ENCODE measurements around the gene NRXN3. TPM values are rescaled to one million over a fixed set of nuclear protein-coding genes. Genes with fewer than 3 reads are reported as not detected.

Gene NRXN3
- total and polyA plus RNA-seq, 4 donors: 0.07 to 1.2 (median 0.23) TPM

DNA sequence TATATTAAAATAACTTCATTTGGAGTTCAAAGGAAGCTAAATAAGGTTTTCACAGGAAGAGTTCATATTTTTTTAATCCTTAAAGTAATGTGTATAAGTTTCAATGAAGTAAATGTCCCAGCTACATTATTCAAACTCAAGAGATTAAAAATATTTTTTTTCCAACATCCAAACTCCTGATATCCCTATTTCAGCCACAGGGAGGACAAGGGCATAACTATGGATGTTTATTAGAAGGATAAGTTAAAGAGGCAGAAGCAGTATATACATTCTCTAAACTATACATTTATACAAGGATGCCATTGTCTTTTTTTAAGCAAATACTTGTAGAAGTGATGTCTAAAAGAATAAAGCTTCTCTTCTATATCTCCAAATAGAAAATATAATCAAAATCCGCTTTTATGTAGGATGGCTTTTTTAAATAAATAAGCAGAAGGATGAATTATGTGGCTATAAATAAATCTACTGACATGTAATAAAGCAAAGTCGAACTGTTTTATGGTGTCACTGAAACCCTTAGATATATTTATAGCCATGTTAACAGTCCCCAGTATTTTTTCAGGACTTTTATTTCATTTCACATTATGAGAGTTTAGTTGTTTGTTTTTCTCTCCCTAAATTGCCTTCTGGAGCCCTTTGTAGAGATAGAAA, 1104.6 kb downstream of the NRXN3 start:
- Histone ChIP-seq H3K4me3 (ENCODE audit: low read depth in 1 of 3, low read length in 3 of 3) (no peak overlapping the region), H3K4me1 (ENCODE audit: control insufficient read depth in 4 of 4, insufficient read depth in 4 of 4, low read length in 3 of 4) (peaks cover 2 to 16% (median 14%) of the 10 kb centered on the region in 4 donors), H3K27ac (ENCODE audit: low read depth in 1 of 2, low read length in 2 of 2) (no peak overlapping the region), H3K9ac (ENCODE audit: low read depth in 1 of 2, low read length in 2 of 2) (no peak overlapping the region), H3K36me3 (ENCODE audit: control insufficient read depth in 4 of 4, insufficient read depth in 3 of 4, low read depth in 1 of 4, low read length in 3 of 4) (no peaks in the 10 kb centered on the region), H3K9me3 (ENCODE audit: control insufficient read depth in 4 of 4, low read length in 3 of 4) (no peaks in the 10 kb centered on the region), H3K27me3 (ENCODE audit: control insufficient read depth in 4 of 4, insufficient read depth in 4 of 4, low read length in 3 of 4) (peaks cover 0 to 3% (median 0%) of the 10 kb centered on the region in 4 donors)
- TF ChIP-seq YY1 (IDR thresholded peaks at IDR 0.05): no peak
- TF ChIP-seq FOXA1 (IDR thresholded peaks at IDR 0.05): no peak
- no peak for TF ChIP-seq JUND (IDR thresholded peaks at IDR 0.05)
- no peak for TF ChIP-seq FOXA2 (IDR thresholded peaks at IDR 0.05)
- TF ChIP-seq HNF4A (conservative IDR thresholded peaks at IDR 0.05): no peak
- TF ChIP-seq, protein P1, sequence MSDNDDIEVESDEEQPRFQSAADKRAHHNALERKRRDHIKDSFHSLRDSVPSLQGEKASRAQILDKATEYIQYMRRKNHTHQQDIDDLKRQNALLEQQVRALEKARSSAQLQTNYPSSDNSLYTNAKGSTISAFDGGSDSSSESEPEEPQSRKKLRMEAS (IDR thresholded peaks at IDR 0.05): no peak
- no peak for TF ChIP-seq HNF4G (IDR thresholded peaks at IDR 0.05)
- no peak for TF ChIP-seq RXRA (IDR thresholded peaks at IDR 0.05)
- TF ChIP-seq TAF1 (conservative IDR thresholded peaks at IDR 0.05): no peak
- TF ChIP-seq, protein P2, sequence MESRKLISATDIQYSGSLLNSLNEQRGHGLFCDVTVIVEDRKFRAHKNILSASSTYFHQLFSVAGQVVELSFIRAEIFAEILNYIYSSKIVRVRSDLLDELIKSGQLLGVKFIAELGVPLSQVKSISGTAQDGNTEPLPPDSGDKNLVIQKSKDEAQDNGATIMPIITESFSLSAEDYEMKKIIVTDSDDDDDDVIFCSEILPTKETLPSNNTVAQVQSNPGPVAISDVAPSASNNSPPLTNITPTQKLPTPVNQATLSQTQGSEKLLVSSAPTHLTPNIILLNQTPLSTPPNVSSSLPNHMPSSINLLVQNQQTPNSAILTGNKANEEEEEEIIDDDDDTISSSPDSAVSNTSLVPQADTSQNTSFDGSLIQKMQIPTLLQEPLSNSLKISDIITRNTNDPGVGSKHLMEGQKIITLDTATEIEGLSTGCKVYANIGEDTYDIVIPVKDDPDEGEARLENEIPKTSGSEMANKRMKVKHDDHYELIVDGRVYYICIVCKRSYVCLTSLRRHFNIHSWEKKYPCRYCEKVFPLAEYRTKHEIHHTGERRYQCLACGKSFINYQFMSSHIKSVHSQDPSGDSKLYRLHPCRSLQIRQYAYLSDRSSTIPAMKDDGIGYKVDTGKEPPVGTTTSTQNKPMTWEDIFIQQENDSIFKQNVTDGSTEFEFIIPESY (IDR thresholded peaks at IDR 0.05): no peak
- TF ChIP-seq NR2F2 (IDR thresholded peaks at IDR 0.05): no peak
- no peak for TF ChIP-seq SP1 (IDR thresholded peaks at IDR 0.05)
- TF ChIP-seq, protein P3, sequence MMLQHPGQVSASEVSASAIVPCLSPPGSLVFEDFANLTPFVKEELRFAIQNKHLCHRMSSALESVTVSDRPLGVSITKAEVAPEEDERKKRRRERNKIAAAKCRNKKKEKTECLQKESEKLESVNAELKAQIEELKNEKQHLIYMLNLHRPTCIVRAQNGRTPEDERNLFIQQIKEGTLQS (IDR thresholded peaks at IDR 0.05): no peak
- no peak for TF ChIP-seq GABPA (IDR thresholded peaks at IDR 0.05 in 1 of 2, conservative IDR thresholded peaks at IDR 0.05 in 1 of 2)
- no peak for TF ChIP-seq EGR1 (IDR thresholded peaks at IDR 0.05; ENCODE audit: low read depth in 2 of 2)
- DNase-seq (ENCODE audit: low spot score): no peak
- WGBS: 58% methylated on average over 2 of the region's 2 CpGs

DNA sequence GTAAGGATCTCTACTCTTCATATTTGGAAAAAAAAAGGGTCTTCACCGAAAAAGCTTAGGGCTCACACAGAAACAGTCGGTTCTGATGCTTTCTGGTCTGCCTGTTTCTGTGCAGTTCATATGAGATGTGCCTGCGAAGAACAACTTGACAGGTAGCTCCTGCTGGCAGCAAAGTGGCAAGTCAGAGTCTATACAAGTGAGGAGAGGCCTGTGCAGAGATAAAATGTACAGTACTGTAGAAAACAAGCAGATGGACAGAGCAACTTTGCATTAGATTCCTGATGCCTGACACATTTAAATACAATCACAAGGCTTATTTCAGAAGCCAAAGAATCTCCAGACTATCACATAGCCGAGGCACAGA, 1105.1 kb downstream of the NRXN3 start:
- TF ChIP-seq EGR1 (IDR thresholded peaks at IDR 0.05; ENCODE audit: low read depth in 2 of 2): no peak
- TF ChIP-seq HNF4A (conservative IDR thresholded peaks at IDR 0.05): no peak
- TF ChIP-seq, protein P2 (IDR thresholded peaks at IDR 0.05): no peak
- DNase-seq (ENCODE audit: low spot score): no peak
- Histone ChIP-seq H3K36me3 (ENCODE audit: control insufficient read depth in 4 of 4, insufficient read depth in 3 of 4, low read depth in 1 of 4, low read length in 3 of 4) (no peaks in the 10 kb centered on the region), H3K4me3 (ENCODE audit: low read depth in 1 of 3, low read length in 3 of 3) (no peak overlapping the region), H3K27ac (ENCODE audit: low read depth in 1 of 2, low read length in 2 of 2) (no peak overlapping the region), H3K9me3 (ENCODE audit: control insufficient read depth in 4 of 4, low read length in 3 of 4) (no peaks in the 10 kb centered on the region), H3K9ac (ENCODE audit: low read depth in 1 of 2, low read length in 2 of 2) (no peak overlapping the region), H3K27me3 (ENCODE audit: control insufficient read depth in 4 of 4, insufficient read depth in 4 of 4, low read length in 3 of 4) (peaks cover 0 to 4% (median 0%) of the 10 kb centered on the region in 4 donors), H3K4me1 (ENCODE audit: control insufficient read depth in 4 of 4, insufficient read depth in 4 of 4, low read length in 3 of 4) (peaks cover 2 to 19% (median 15%) of the 10 kb centered on the region in 4 donors)
- 80% methylated on average over 4 of the region's 4 CpGs for WGBS
